Measurements from ENCODE around the gene EDEM1. TPM values are rescaled to one million over a fixed set of nuclear protein-coding genes. Genes with fewer than 3 reads are reported as not detected.
A peak's percentile ranks its signal among the peaks of the same experiment; 100 is the strongest.

The EDEM1 gene
- total RNA-seq, 3 donors from 2014 or later (not counting 1 experiment from before 2014, with no cell fraction given): 55.3 to 64.2 (median 59.9) TPM

GRCh38 chr3:5166846-5167245 lies 20.7 kb upstream of the EDEM1 start:
- TF ChIP-seq CTCF (IDR thresholded peaks at IDR 0.05): no peak
- no peaks in the 10 kb centered on the region for H3K9me3 ChIP-seq (ENCODE audit: control insufficient read depth, insufficient read depth, low read length)
- Mint-ChIP-seq H3K4me3 (no peak overlapping the region), H3K27me3 (ENCODE audit: low read depth in 2 of 2) (no peaks in the 10 kb centered on the region), H3K27ac (no peak overlapping the region), H3K36me3 (no peaks in the 10 kb centered on the region), H3K9me3 (no peaks in the 10 kb centered on the region), H3K4me1 (peaks cover 49 to 53% of the 10 kb centered on the region in 2 donors)
- no peak overlapping the region for H3K4me3 ChIP-seq (ENCODE audit: low read length)
- intact Hi-C loops (cut with micrococcal nuclease): no loop called here
- ATAC-seq (no peak), DNase-seq (no peak)
- no peaks in the 10 kb centered on the region for H3K4me1 ChIP-seq (ENCODE audit: control insufficient read depth, insufficient read depth, low read length)
- WGBS (ENCODE audit: insufficient coverage): 80% methylated on average over 2 of the region's 2 CpGs
- peaks cover 10% of the 10 kb centered on the region for H3K36me3 ChIP-seq (ENCODE audit: control insufficient read depth, insufficient read depth, low read length)
- no peak overlapping the region for H3K27ac ChIP-seq (ENCODE audit: low read length)
- H3K27me3 ChIP-seq (ENCODE audit: control insufficient read depth, insufficient read depth, low read length): no peaks in the 10 kb centered on the region

GRCh38 chr3:5168110-5168509 lies 19.4 kb upstream of the EDEM1 start:
- Histone ChIP-seq H3K4me3 (ENCODE audit: low read length) (no peak overlapping the region), H3K9me3 (ENCODE audit: control insufficient read depth, insufficient read depth, low read length) (no peaks in the 10 kb centered on the region), H3K27me3 (ENCODE audit: control insufficient read depth, insufficient read depth, low read length) (no peaks in the 10 kb centered on the region), H3K4me1 (ENCODE audit: control insufficient read depth, insufficient read depth, low read length) (no peaks in the 10 kb centered on the region), H3K27ac (ENCODE audit: low read length) (no peak overlapping the region), H3K36me3 (ENCODE audit: control insufficient read depth, insufficient read depth, low read length) (peaks cover 22% of the 10 kb centered on the region)
- no peak overlapping the region for H3K27ac Mint-ChIP-seq
- WGBS (ENCODE audit: insufficient coverage): 89% methylated on average over 4 of the region's 4 CpGs
- H3K27me3 Mint-ChIP-seq (ENCODE audit: low read depth in 2 of 2): no peaks in the 10 kb centered on the region
- TF ChIP-seq CTCF (IDR thresholded peaks at IDR 0.05): no peak
- no peaks in the 10 kb centered on the region for H3K9me3 Mint-ChIP-seq
- DNase-seq (no peak), ATAC-seq (no peak)
- H3K4me3 Mint-ChIP-seq: no peak overlapping the region
- intact Hi-C loops (cut with micrococcal nuclease): no loop called here
- peaks cover 37 to 43% of the 10 kb centered on the region in 2 donors for H3K4me1 Mint-ChIP-seq
- no peaks in the 10 kb centered on the region for H3K36me3 Mint-ChIP-seq

- DNase-seq (no peak), ATAC-seq (no peak)
- WGBS (ENCODE audit: insufficient coverage): 69% methylated on average over 2 of the region's 2 CpGs
- no peaks in the 10 kb centered on the region for H3K27me3 ChIP-seq (ENCODE audit: control insufficient read depth, insufficient read depth, low read length)
- H3K4me3 Mint-ChIP-seq: no peak overlapping the region
- H3K4me3 ChIP-seq (ENCODE audit: low read length): no peak overlapping the region
- peak overlapping the region; percentile 46 to 59 for H3K27ac Mint-ChIP-seq
- no peaks in the 10 kb centered on the region for H3K9me3 Mint-ChIP-seq
- H3K27me3 Mint-ChIP-seq (ENCODE audit: low read depth in 2 of 2): no peaks in the 10 kb centered on the region
- H3K36me3 ChIP-seq (ENCODE audit: control insufficient read depth, insufficient read depth, low read length): peaks cover 32% of the 10 kb centered on the region
- H3K4me1 ChIP-seq (ENCODE audit: control insufficient read depth, insufficient read depth, low read length): no peaks in the 10 kb centered on the region
- no peaks in the 10 kb centered on the region for H3K36me3 Mint-ChIP-seq
- H3K4me1 Mint-ChIP-seq: peaks cover 26 to 34% of the 10 kb centered on the region in 2 donors
- intact Hi-C loops (cut with micrococcal nuclease): no loop called here
- no peak overlapping the region for H3K27ac ChIP-seq (ENCODE audit: low read length)
- no peaks in the 10 kb centered on the region for H3K9me3 ChIP-seq (ENCODE audit: control insufficient read depth, insufficient read depth, low read length)
- TF ChIP-seq CTCF (IDR thresholded peaks at IDR 0.05): no peak
Observed at GRCh38 chr3:5169807-5170206, 17.7 kb upstream of the EDEM1 start.

GRCh38 chr3:5170975-5171374 lies 16.5 kb upstream of the EDEM1 start:
- intact Hi-C loops (cut with micrococcal nuclease): no loop called here
- ATAC-seq: no peak
- Mint-ChIP-seq H3K36me3 (no peaks in the 10 kb centered on the region), H3K27ac (no peak overlapping the region), H3K4me3 (no peak overlapping the region), H3K4me1 (peaks cover 19 to 25% of the 10 kb centered on the region in 2 donors), H3K27me3 (ENCODE audit: low read depth in 2 of 2) (no peaks in the 10 kb centered on the region), H3K9me3 (no peaks in the 10 kb centered on the region)
- Histone ChIP-seq H3K4me3 (ENCODE audit: low read length) (no peak overlapping the region), H3K4me1 (ENCODE audit: control insufficient read depth, insufficient read depth, low read length) (no peaks in the 10 kb centered on the region), H3K27me3 (ENCODE audit: control insufficient read depth, insufficient read depth, low read length) (no peaks in the 10 kb centered on the region), H3K27ac (ENCODE audit: low read length) (no peak overlapping the region), H3K36me3 (ENCODE audit: control insufficient read depth, insufficient read depth, low read length) (peaks cover 43% of the 10 kb centered on the region), H3K9me3 (ENCODE audit: control insufficient read depth, insufficient read depth, low read length) (no peaks in the 10 kb centered on the region)
- 87% methylated on average over 5 of the region's 5 CpGs for WGBS (ENCODE audit: insufficient coverage)
- no peak for DNase-seq
- no peak for TF ChIP-seq CTCF (IDR thresholded peaks at IDR 0.05)
